HepG2 (cell line): ENCODE measurements around the gene ZNRF4. TPM values are rescaled to one million over a fixed set of nuclear protein-coding genes. Genes with fewer than 3 reads are reported as not detected.

Source experiments
- AHDC1 ChIP-seq: sonication (generic); formaldehyde crosslinking; IDR thresholded peaks from 2 replicates; pipeline ENCODE4 v1.5.1; 2020; ENCODE audit warnings: mild to moderate bottlenecking, missing genetic modification reagents, borderline replicate concordance
- JARID2 ChIP-seq: sonication (generic); formaldehyde crosslinking; IDR thresholded peaks from 2 replicates; pipeline ENCODE4 v1.8.1; 2023; ENCODE audit warnings: missing genetic modification reagents, inconsistent platforms; ENCODE audit not compliant: insufficient replicate concordance
- MTA1 ChIP-seq: sonication (generic); formaldehyde crosslinking; IDR thresholded peaks from 2 replicates; pipeline ENCODE4 v1.4.0; 2020; ENCODE audit warnings: missing genetic modification reagents, mild to moderate bottlenecking, borderline replicate concordance
- MTF1 ChIP-seq: sonication (generic); formaldehyde crosslinking; IDR thresholded peaks from 2 replicates; pipeline ENCODE4 v1.5.0; 2020; ENCODE audit warnings: missing genetic modification reagents
- NPAS2 ChIP-seq: sonication (generic); formaldehyde crosslinking; IDR thresholded peaks from 2 replicates; pipeline ENCODE4 v1.8.0; 2022; ENCODE audit warnings: mild to moderate bottlenecking, missing genetic modification reagents, borderline replicate concordance
- SMAD3 ChIP-seq: sonication (generic); formaldehyde crosslinking; IDR thresholded peaks from 2 replicates; pipeline ENCODE4 v1.4.0; 2020; ENCODE audit warnings: missing genetic modification reagents
- SP4 ChIP-seq: sonication (generic); formaldehyde crosslinking; IDR thresholded peaks from 2 replicates; pipeline ENCODE4 v1.8.1; 2023; ENCODE audit warnings: mild to moderate bottlenecking, missing genetic modification reagents
- TCF12 ChIP-seq, 2 experiments: fragments of 450-650 bp in 1 of 2; sonication (generic) in 1 of 2; formaldehyde crosslinking in 1 of 2; IDR thresholded peaks; 2 replicates each; pipeline versions ENCODE4 v1.6.1 to v1.8.0; 2017 to 2022; ENCODE audit warnings: antibody characterized with exemption in 1 of 2, mild to moderate bottlenecking in 1 of 2, missing genetic modification reagents in 1 of 2, moderate library complexity in 1 of 2
- TERF1 ChIP-seq: sonication (generic); formaldehyde crosslinking; IDR thresholded peaks from 2 replicates; pipeline ENCODE4 v1.8.0; 2022; ENCODE audit warnings: mild to moderate bottlenecking, missing genetic modification reagents, moderate library complexity
- THAP11 ChIP-seq: IDR thresholded peaks from 2 replicates; pipeline ENCODE4 v1.6.1; 2016; ENCODE audit warnings: missing biosample characterization, missing genetic modification reagents
- ZBTB8A ChIP-seq: sonication (generic); formaldehyde crosslinking; IDR thresholded peaks from 2 replicates; pipeline ENCODE4 v1.4.0; 2020; ENCODE audit warnings: mild to moderate bottlenecking, low read depth, missing genetic modification reagents, borderline replicate concordance
- ZGPAT ChIP-seq: IDR thresholded peaks from 2 replicates; pipeline ENCODE4 v1.6.1; 2016; ENCODE audit warnings: mild to moderate bottlenecking
- ZNF18 ChIP-seq: sonication (generic); formaldehyde crosslinking; IDR thresholded peaks from 2 replicates; pipeline ENCODE4 v1.8.0; 2022; ENCODE audit warnings: mild to moderate bottlenecking, missing genetic modification reagents; ENCODE audit not compliant: insufficient replicate concordance
- ZNF275 ChIP-seq: sonication (generic); formaldehyde crosslinking; IDR thresholded peaks from 2 replicates; pipeline ENCODE4 v1.8.0; 2022; ENCODE audit warnings: missing genetic modification reagents, mild to moderate bottlenecking, inconsistent platforms, borderline replicate concordance
- ZSCAN21 ChIP-seq: sonication (generic); formaldehyde crosslinking; IDR thresholded peaks from 2 replicates; pipeline ENCODE4 v1.8.0; 2022; ENCODE audit warnings: mild to moderate bottlenecking, missing genetic modification reagents, moderate library complexity, borderline replicate concordance
- polyA plus RNA-seq, 8 experiments: library from polyadenylated mRNA; depleted of rRNA in 3 of 8; stranded (reverse) in 7 of 8; unstranded in 1 of 8; fragments of >200 nt; fragmentation: Illumina TruSeq in 4 of 8; extraction: Trizol in 4 of 8; gene quantifications; 2 replicates each; pipeline versions ENCODE4 v1.2.1 to v1.2.3, GENCODE V29; 2011 to 2016; ENCODE audit warnings: low read depth in 4 of 8, missing spikeins in 1 of 8, mixed read lengths in 1 of 8; ENCODE audit not compliant: insufficient read depth in 1 of 8
- total RNA-seq, 5 experiments: library from RNA; depleted of rRNA; stranded (reverse); fragments of >200 nt; fragmentation: Illumina TruSeq; extraction: Trizol; gene quantifications; 2 replicates each; pipeline ENCODE4 v1.2.3, GENCODE V29; 2016; ENCODE audit warnings: low read depth in 1 of 5

ZNRF4 gene
- total and polyA plus RNA-seq, 2 of the 13 experiments (the other 11 are each of a cell fraction or from before 2014, with no cell fraction given) = not detected

- TF ChIP-seq ZGPAT (CRISPR knock-in tag) (peak; percentile 32; the same call in 1 of the 2 replicates), TCF12 (IDR thresholded peaks at IDR 0.05) (no peak), TCF12 (CRISPR knock-in tag; IDR thresholded peaks at IDR 0.05) (peak; percentile 17; the same call in 1 of the 2 replicates), ZBTB8A (CRISPR knock-in tag) (no peak), SMAD3 (CRISPR knock-in tag) (0 out of 2 replicates have a peak, but pooled peaks have one; percentile 42), TERF1 (CRISPR knock-in tag) (no peak), THAP11 (CRISPR knock-in tag) (0 out of 2 replicates have a peak, but pooled peaks have one; percentile 30), ZSCAN21 (CRISPR knock-in tag) (no peak), ZNF18 (CRISPR knock-in tag) (peak; percentile 50), NPAS2 (CRISPR knock-in tag) (no peak), MTF1 (CRISPR knock-in tag) (no peak; the same call in 1 of the 2 replicates), SP4 (CRISPR knock-in tag) (no peak), MTA1 (CRISPR knock-in tag) (peak; percentile 93; the same call in 1 of the 2 replicates), JARID2 (peak; percentile 45), ZNF275 (CRISPR knock-in tag) (no peak), AHDC1 (CRISPR knock-in tag) (peak; percentile 60; the same call in 1 of the 2 replicates)
These were observed 29.4 kb downstream of the ZNRF4 start (continued) for GRCh38 chr19:5484398-5485285.
